GM12878 (cell line): ENCODE results near the gene JMY. TPM values are rescaled to one million over a fixed set of nuclear protein-coding genes. Genes with fewer than 3 reads are reported as not detected.
A peak's percentile ranks its signal among the peaks of the same experiment; 100 is the strongest.

Source experiments
- ATAC-seq: fragments of 200-7000 bp; cut with Tn5 transposase; 3 replicates; pipeline ENCODE4 v1.9.1; 2020; ENCODE audit warnings: mild to moderate bottlenecking, moderate library complexity
- BruUV-seq: library from RNA; stranded (reverse); fragments of 400-500 nt; replicated peaks from 2 replicates; lab custom pipeline; 2021; lab: Mats Ljungman, UMichigan
- CTCF ChIA-PET: fragments of 300-600 bp; sonication (Branson Sonifier 250); formaldehyde crosslinking; extraction: SDS; loops from one replicate; lab custom pipeline; 2021; ENCODE audit warnings: inconsistent platforms; lab: Yijun Ruan, JAX
- POLR2A ChIA-PET: fragments of 350-600 bp; formaldehyde crosslinking; extraction: SDS; loops from one replicate; lab custom pipeline; 2021; ENCODE audit warnings: inconsistent platforms; lab: Charles Lee
- RAD21 ChIA-PET: fragments of 300-600 bp; sonication (Branson Sonifier 250); formaldehyde crosslinking; loops from one replicate; lab custom pipeline; 2023; ENCODE audit warnings: antibody characterized with exemption; ENCODE audit not compliant: unreplicated experiment; lab: Charles Lee
- SMC1A ChIA-PET: fragments of 300-600 bp; sonication (Branson Sonifier 250); formaldehyde crosslinking; loops from one replicate; lab custom pipeline; 2023; ENCODE audit not compliant: unreplicated experiment, uncharacterized antibody; lab: Charles Lee
- DNase-seq: peaks from one replicate; pipeline ENCODE4 v3.0.0-alpha.2; 2011; ENCODE audit warnings: low read depth, low spot score
- FAIRE-seq: peaks from 3 replicates; lab custom pipeline; 2011; peaks lifted over from hg19 to GRCh38; lab: Jason Lieb, UNC
- H2AFZ ChIP-seq: 2 replicates; pipeline ENCODE4 v1.6.0; 2011; ENCODE audit warnings: low read depth, low read length, control low read depth; ENCODE audit not compliant: control insufficient read depth
- H3K27ac ChIP-seq: 2 replicates; pipeline ENCODE4 v1.5.1; 2011; ENCODE audit warnings: control low read depth; ENCODE audit not compliant: control insufficient read depth, insufficient read depth
- H3K27me3 ChIP-seq, 2 experiments: replicated peaks in 1 of 2; 2 replicates each; pipeline versions ENCODE4 v1.6.0 to v1.6.1; 2011; ENCODE audit warnings: low read length in 1 of 2; ENCODE audit not compliant: control insufficient read depth in 2 of 2, insufficient read depth in 2 of 2
- H3K36me3 ChIP-seq, 2 experiments: 2 replicates each; pipeline ENCODE4 v1.5.1; 2011; ENCODE audit warnings: low read length in 1 of 2; ENCODE audit not compliant: control insufficient read depth in 2 of 2, insufficient read depth in 2 of 2
- H3K4me1 ChIP-seq: 2 replicates; pipeline ENCODE4 v1.6.1; 2011; ENCODE audit warnings: mild to moderate bottlenecking, low read length, moderate library complexity, mixed read lengths; ENCODE audit not compliant: control insufficient read depth, insufficient read depth
- H3K4me2 ChIP-seq: 2 replicates; pipeline ENCODE4 v1.6.0; 2011; ENCODE audit warnings: control low read depth; ENCODE audit not compliant: control insufficient read depth, insufficient read depth
- H3K4me3 ChIP-seq: fragments of 200-600 bp; sonication (generic); 2 replicates; pipeline ENCODE4 v1.5.1; 2016
- H3K79me2 ChIP-seq: 2 replicates; pipeline ENCODE4 v1.6.0; 2011; ENCODE audit warnings: low read length; ENCODE audit not compliant: control insufficient read depth, insufficient read depth
- H3K9ac ChIP-seq: 2 replicates; pipeline ENCODE4 v1.8.0; 2011; ENCODE audit warnings: low read length, control low read depth, mixed read lengths; ENCODE audit not compliant: control insufficient read depth, insufficient read depth
- H3K9me3 ChIP-seq: replicated peaks from 3 replicates; pipeline ENCODE4 v1.5.1; 2011; ENCODE audit warnings: mild to moderate bottlenecking, low read length; ENCODE audit not compliant: control insufficient read depth, insufficient read depth
- H4K20me1 ChIP-seq: 2 replicates; pipeline ENCODE4 v1.6.0; 2011; ENCODE audit not compliant: control insufficient read depth, insufficient read depth
- BHLHE40 ChIP-seq, 2 experiments: fragments of 450-650 bp in 1 of 2; IDR thresholded peaks; 2 replicates each; pipeline ENCODE4 v1.6.1; 2011 to 2017; ENCODE audit warnings: low read depth in 2 of 2, borderline replicate concordance in 1 of 2, improper control_type of control experiment in 1 of 2, low read length in 1 of 2, mild to moderate bottlenecking in 1 of 2
- CHD1 ChIP-seq: IDR thresholded peaks from 2 replicates; pipeline ENCODE4 v1.6.1; 2012; ENCODE audit warnings: low read depth, low read length, improper control_type of control experiment
- CHD2 ChIP-seq: IDR thresholded peaks from 2 replicates; pipeline ENCODE4 v1.6.1; 2011; ENCODE audit warnings: low read depth, low read length, improper control_type of control experiment, borderline replicate concordance
- CREM ChIP-seq: IDR thresholded peaks from 2 replicates; pipeline ENCODE4 v1.6.1; 2014; ENCODE audit warnings: antibody characterized with exemption, low read depth
- EED ChIP-seq: sonication (generic); IDR thresholded peaks from 2 replicates; pipeline ENCODE4 v1.6.1; 2016; ENCODE audit warnings: antibody characterized with exemption, low read depth
- FOS ChIP-seq: IDR thresholded peaks from 3 replicates; pipeline ENCODE4 v1.6.1; 2011; ENCODE audit warnings: borderline replicate concordance; ENCODE audit not compliant: insufficient read length; ENCODE audit errors: extremely low read depth
- LARP7 ChIP-seq: fragments of 450-650 bp; IDR thresholded peaks from 2 replicates; pipeline ENCODE4 v1.6.1; 2017; ENCODE audit warnings: mild to moderate bottlenecking
- MYB ChIP-seq: fragments of 150-350 bp; IDR thresholded peaks from 2 replicates; pipeline ENCODE4 v1.6.1; 2014; ENCODE audit warnings: mild to moderate bottlenecking, low read depth, low read length, borderline replicate concordance
- NFYA ChIP-seq: IDR thresholded peaks from 2 replicates; pipeline ENCODE4 v1.6.1; 2011; ENCODE audit warnings: low read depth, mild to moderate bottlenecking, low read length, improper control_type of control experiment, borderline replicate concordance
- NR2C2 ChIP-seq: IDR thresholded peaks from 2 replicates; pipeline ENCODE4 v1.6.1; 2011; ENCODE audit warnings: borderline replicate concordance, low read depth; ENCODE audit not compliant: control insufficient read depth, insufficient read length
- PML ChIP-seq: IDR thresholded peaks from 2 replicates; pipeline ENCODE4 v1.6.1; 2012; ENCODE audit warnings: low read length, inconsistent platforms
- SMAD1 ChIP-seq: fragments of 450-650 bp; IDR thresholded peaks from 2 replicates; pipeline ENCODE4 v1.6.1; 2018; ENCODE audit warnings: mild to moderate bottlenecking, low read depth; ENCODE audit not compliant: partially characterized antibody
- SMARCA5 ChIP-seq: fragments of 450-650 bp; IDR thresholded peaks from 2 replicates; pipeline ENCODE4 v1.6.1; 2017; ENCODE audit warnings: mild to moderate bottlenecking
- SPI1 ChIP-seq: IDR thresholded peaks from 2 replicates; pipeline ENCODE4 v1.6.1; 2011; ENCODE audit warnings: low read depth, mild to moderate bottlenecking, low read length, moderate library complexity, borderline replicate concordance; ENCODE audit not compliant: insufficient read depth
- SRF ChIP-seq, 2 experiments: IDR thresholded peaks; 2 replicates each; pipeline ENCODE4 v1.6.1; 2011; ENCODE audit warnings: low read depth in 2 of 2, low read length in 2 of 2, mild to moderate bottlenecking in 1 of 2, moderate library complexity in 1 of 2
- TAF1 ChIP-seq: IDR thresholded peaks from 2 replicates; pipeline ENCODE4 v1.6.1; 2011; ENCODE audit warnings: mild to moderate bottlenecking, low read depth, low read length, borderline replicate concordance
- TARDBP ChIP-seq: IDR thresholded peaks from 2 replicates; pipeline ENCODE4 v1.6.1; 2016; ENCODE audit warnings: borderline replicate concordance
- ZBED1 ChIP-seq: IDR thresholded peaks from 2 replicates; pipeline ENCODE4 v1.6.1; 2016; ENCODE audit warnings: borderline replicate concordance
- WGBS: methylation state at CpG from one replicate; pipeline ENCODE4 v1.1.6; 2016; ENCODE audit warnings: low lambda C conversion rate; ENCODE audit not compliant: insufficient replicate concordance, insufficient coverage; ENCODE audit errors: missing lambda C conversion rate; 5-methylcytosine and 5-hydroxymethylcytosine counted together
- in situ Hi-C: fragments of 300-500 bp; cut with MboI; formaldehyde crosslinking; loops from 9 replicates; pipeline ENCODE4 v1.14.3; 2018; ENCODE audit warnings: mixed read lengths
- intact Hi-C: fragments of 100-400 bp; cut with micrococcal nuclease; formaldehyde crosslinking; loops from one replicate; pipeline ENCODE4 v1.14.2; 2022; ENCODE audit not compliant: unreplicated experiment
- polyA plus RNA-seq, 11 experiments: library from polyadenylated mRNA; depleted of rRNA in 4 of 11; unstranded in 6 of 11; stranded (reverse) in 5 of 11; fragments of >200 nt; fragmentation: Nextera tagmentation in 4 of 11; fragmentation: Illumina TruSeq in 1 of 11; extraction: Ambion mirVana in 4 of 11; extraction: Trizol in 1 of 11; gene quantifications; 1 replicate in 1 of 11; 2 replicates in 10 of 11; pipeline versions ENCODE4 v1.2.1 to v1.2.3, GENCODE V29; 2011 to 2016; ENCODE audit warnings: inconsistent platforms in 2 of 11, missing spikeins in 2 of 11, low read depth in 1 of 11
- total RNA-seq, 4 experiments: library from RNA; depleted of rRNA in 3 of 4; stranded (reverse); fragments of >200 nt in 3 of 4; fragmentation: Illumina TruSeq in 1 of 4; extraction: Trizol in 1 of 4; gene quantifications; 2 replicates each; pipeline versions ENCODE4 v1.2.1 to v1.2.3, GENCODE V29; 2013 to 2021
- TF ChIP-seq, protein P1 (sequence below): IDR thresholded peaks from 2 replicates; pipeline ENCODE4 v1.6.1; 2012; ENCODE audit warnings: low read depth, low read length, improper control_type of control experiment
- TF ChIP-seq, protein P2 (sequence below): fragments of 450-650 bp; IDR thresholded peaks from 2 replicates; pipeline ENCODE4 v1.6.1; 2017; ENCODE audit warnings: mild to moderate bottlenecking

The JMY gene
- total and polyA plus RNA-seq, 10 of the 15 experiments (the other 5 are each of a cell fraction or from before 2014, with no cell fraction given): 0.63 to 4.8 (median 2.4) TPM

DNA sequence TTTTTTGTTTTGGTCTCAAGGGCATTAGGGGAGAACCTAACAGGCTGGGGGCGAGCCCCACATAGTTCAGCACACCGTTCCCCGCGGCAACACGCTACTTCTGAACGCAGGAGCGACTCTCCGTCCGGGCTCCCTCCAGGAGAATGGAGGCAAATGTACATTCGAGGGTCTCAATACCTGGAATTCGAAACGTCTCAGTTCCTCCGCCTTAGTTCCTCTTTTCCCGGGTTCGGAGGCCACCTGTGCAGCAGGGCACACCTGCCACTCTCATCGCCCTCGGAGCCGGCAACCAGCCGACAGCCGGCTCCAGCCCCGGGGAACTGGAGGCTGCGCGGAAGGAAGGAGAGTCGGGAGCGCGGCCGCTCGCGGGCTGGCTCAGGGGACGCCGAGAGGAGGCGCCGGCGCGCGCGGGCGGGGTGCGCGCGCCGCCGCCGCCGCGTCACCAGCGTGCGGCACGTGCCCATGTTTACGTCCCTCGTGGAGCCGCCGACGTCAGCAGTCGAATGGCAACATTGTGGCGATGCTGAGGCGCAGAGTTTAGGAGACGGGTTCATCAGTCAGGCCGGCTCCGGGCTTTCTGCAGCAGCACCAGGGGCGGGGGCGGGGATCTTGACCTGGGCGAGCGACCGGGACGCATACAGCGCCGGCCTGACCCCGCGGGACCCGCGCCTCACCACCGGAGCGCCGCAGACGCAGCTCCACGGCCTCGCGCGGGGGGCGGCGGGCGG is at the start of gene JMY (continued):
- TF ChIP-seq MYB: no peak
- 0 out of 2 replicates have a peak, but pooled peaks have one; percentile 19 for TF ChIP-seq EED
- TF ChIP-seq, protein P1, sequence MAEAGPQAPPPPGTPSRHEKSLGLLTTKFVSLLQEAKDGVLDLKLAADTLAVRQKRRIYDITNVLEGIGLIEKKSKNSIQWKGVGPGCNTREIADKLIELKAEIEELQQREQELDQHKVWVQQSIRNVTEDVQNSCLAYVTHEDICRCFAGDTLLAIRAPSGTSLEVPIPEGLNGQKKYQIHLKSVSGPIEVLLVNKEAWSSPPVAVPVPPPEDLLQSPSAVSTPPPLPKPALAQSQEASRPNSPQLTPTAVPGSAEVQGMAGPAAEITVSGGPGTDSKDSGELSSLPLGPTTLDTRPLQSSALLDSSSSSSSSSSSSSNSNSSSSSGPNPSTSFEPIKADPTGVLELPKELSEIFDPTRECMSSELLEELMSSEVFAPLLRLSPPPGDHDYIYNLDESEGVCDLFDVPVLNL: no peak
- TF ChIP-seq, protein P2, sequence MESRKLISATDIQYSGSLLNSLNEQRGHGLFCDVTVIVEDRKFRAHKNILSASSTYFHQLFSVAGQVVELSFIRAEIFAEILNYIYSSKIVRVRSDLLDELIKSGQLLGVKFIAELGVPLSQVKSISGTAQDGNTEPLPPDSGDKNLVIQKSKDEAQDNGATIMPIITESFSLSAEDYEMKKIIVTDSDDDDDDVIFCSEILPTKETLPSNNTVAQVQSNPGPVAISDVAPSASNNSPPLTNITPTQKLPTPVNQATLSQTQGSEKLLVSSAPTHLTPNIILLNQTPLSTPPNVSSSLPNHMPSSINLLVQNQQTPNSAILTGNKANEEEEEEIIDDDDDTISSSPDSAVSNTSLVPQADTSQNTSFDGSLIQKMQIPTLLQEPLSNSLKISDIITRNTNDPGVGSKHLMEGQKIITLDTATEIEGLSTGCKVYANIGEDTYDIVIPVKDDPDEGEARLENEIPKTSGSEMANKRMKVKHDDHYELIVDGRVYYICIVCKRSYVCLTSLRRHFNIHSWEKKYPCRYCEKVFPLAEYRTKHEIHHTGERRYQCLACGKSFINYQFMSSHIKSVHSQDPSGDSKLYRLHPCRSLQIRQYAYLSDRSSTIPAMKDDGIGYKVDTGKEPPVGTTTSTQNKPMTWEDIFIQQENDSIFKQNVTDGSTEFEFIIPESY: no peak
- peak; percentile 99 to 100 for TF ChIP-seq BHLHE40 (IDR thresholded peaks at IDR 0.05; ENCODE audit: borderline replicate concordance in 1 of 2, low read depth in 2 of 2, low read length in 1 of 2)
- TF ChIP-seq TARDBP: no peak

DNA sequence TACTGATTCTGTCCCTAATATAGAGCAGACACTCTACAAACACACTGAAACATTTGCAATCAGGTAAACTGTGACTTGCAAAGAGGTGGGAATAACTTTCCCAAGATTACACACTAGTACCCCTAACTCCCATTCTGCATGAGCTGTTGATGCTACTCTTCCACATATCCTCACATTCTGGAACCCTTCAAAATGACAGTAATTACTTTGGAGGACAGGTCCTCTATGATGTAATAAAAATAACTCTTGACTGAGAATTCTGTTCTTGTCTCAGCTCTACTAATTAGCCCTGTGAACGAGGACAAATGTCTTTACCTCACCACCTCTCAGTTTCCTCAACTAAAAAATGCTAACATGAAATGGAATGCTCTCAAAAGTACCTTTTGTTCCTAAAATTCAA is 49.5 kb upstream of the JMY start:
- ChIA-PET POLR2A (no interaction called here), SMC1A (no interaction called here), RAD21 (no interaction called here), CTCF (interaction anchor here (1.4 kb wide), 1 partner anchor 13 kb away, joined by 3 read pairs; no protein-coding TSS in a partner anchor)
- Histone ChIP-seq H3K36me3 (no peaks in the 10 kb centered on the region), H3K9ac (no peak overlapping the region), H3K27ac (no peak overlapping the region), H3K4me3 (no peak overlapping the region), H2AFZ (no peak overlapping the region), H3K4me2 (no peak overlapping the region), H3K79me2 (no peaks in the 10 kb centered on the region), H3K27me3 (no peaks in the 10 kb centered on the region), H3K9me3 (no peaks in the 10 kb centered on the region), H3K4me1 (no peaks in the 10 kb centered on the region), H4K20me1 (no peaks in the 10 kb centered on the region)
- ATAC-seq (no peak), FAIRE-seq (no peak), DNase-seq (no peak)
- in situ Hi-C loops (no loop called here), intact Hi-C loops (no loop called here)
- WGBS: 5% methylated on average over 1 of the region's 1 CpG
- BruUV-seq: no TSS peak
- TF ChIP-seq SRF (IDR thresholded peaks at IDR 0.05; ENCODE audit: low read depth in 2 of 2, low read length in 2 of 2): no peak
- TF ChIP-seq LARP7: no peak
- no peak for TF ChIP-seq CHD2
- no peak for TF ChIP-seq TAF1
- no peak for TF ChIP-seq FOS
- no peak for TF ChIP-seq SMAD1
- no peak for TF ChIP-seq PML
- TF ChIP-seq SPI1: no peak
- no peak for TF ChIP-seq CREM
- no peak for TF ChIP-seq ZBED1
- no peak for TF ChIP-seq CHD1
- TF ChIP-seq NFYA: no peak
- no peak for TF ChIP-seq SMARCA5
- TF ChIP-seq NR2C2: no peak
